ENCODE measurements around the gene CDH23.

CDH23 gene

GRCh38 chr10:71375952-71376351, 20.8 kb upstream of the CDH23 start:
- no peak overlapping the region for H3K4me3 ChIP-seq (ENCODE audit: low read depth, low read length)
- no peak for TF ChIP-seq CTCF (IDR thresholded peaks at IDR 0.05; ENCODE audit: borderline replicate concordance, insufficient read depth, low read depth, low read length)

GRCh38 chr10:71378336-71379117, 18.2 kb upstream of the CDH23 start:
- no peak for TF ChIP-seq CTCF (IDR thresholded peaks at IDR 0.05; ENCODE audit: borderline replicate concordance, insufficient read depth, low read depth, low read length)
- H3K4me3 ChIP-seq (ENCODE audit: low read depth, low read length): no peak overlapping the region

DNA sequence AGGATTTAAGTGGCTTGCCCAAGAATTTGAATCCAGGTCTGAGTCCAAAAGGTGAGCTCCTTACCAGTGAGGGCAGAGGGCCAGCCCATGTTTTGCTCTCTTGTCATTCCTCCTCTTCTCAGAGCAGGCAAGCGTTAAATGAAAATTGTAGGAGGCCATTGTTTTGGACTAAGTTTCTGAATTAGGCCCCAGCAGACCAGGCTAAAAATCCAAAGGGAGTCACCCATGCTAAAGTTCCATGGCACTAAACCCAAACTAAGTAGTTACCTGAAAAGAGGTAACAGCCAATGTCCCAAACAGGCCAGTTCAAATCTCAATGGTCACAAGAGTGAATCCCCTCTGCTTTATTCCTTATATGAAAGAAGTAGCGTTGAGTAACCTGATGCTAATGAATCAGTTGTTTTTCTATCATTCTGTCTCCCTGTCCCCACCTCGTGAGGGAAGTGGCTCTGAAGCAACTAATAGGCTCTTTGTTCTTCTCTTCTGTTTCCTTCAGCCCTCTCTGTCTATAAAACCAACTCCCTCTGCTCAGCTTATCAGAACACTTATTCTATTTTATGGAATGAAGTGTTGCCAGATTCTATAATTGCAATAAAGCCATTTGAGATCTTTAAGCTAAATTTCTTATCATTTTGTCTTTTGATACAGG, 17.5 kb upstream of the CDH23 start:
- no peak for TF ChIP-seq CTCF (IDR thresholded peaks at IDR 0.05; ENCODE audit: borderline replicate concordance, insufficient read depth, low read depth, low read length)
- H3K4me3 ChIP-seq (ENCODE audit: low read depth, low read length): no peak overlapping the region

DNA sequence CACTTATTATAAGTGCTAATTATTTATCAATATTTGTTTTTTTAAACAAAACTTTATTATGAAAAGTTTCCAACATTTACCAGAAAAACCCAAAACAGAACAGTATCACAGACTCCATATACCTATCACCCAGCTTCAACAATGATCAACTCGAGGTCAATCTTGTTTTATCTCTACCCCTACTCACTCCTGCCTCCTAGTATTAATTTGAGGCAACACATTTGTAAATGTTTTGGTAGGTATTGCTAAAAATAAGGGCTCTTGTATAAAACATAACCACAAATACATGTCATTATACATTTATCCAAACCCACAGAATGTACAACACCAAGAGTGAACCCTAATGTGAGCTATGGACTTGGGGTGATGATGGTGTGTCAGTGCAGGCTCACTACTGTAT, 15.9 kb upstream of the CDH23 start:
- no peak for TF ChIP-seq CTCF (IDR thresholded peaks at IDR 0.05; ENCODE audit: borderline replicate concordance, insufficient read depth, low read depth, low read length)

GRCh38 chr10:71381611-71382010, 15.1 kb upstream of the CDH23 start:
- no peak overlapping the region for H3K4me3 ChIP-seq (ENCODE audit: low read depth, low read length)
- no peak for TF ChIP-seq CTCF (IDR thresholded peaks at IDR 0.05; ENCODE audit: borderline replicate concordance, insufficient read depth, low read depth, low read length)

More for the DNA sequence above, 15.9 kb upstream of the CDH23 start:
- H3K4me3 ChIP-seq (ENCODE audit: low read depth, low read length): no peak overlapping the region

- no peak for TF ChIP-seq CTCF (IDR thresholded peaks at IDR 0.05; ENCODE audit: borderline replicate concordance, insufficient read depth, low read depth, low read length)
- no peak overlapping the region for H3K4me3 ChIP-seq (ENCODE audit: low read depth, low read length)
Observed at GRCh38 chr10:71382028-71382427, 14.7 kb upstream of the CDH23 start.

- TF ChIP-seq CTCF (IDR thresholded peaks at IDR 0.05; ENCODE audit: borderline replicate concordance, insufficient read depth, low read depth, low read length): no peak
- no peak overlapping the region for H3K4me3 ChIP-seq (ENCODE audit: low read depth, low read length)
Observed at GRCh38 chr10:71382757-71383156, 14.0 kb upstream of the CDH23 start.

All from GM12875 (cell line).